Stimulated activated naive CD4-positive, alpha-beta T cell treated with Interleukin-2 at 50 U/mL for 16 hours (primary cell): ENCODE results near the gene TBX4.
"Not testable (repeated sequence)": the region's sequence is repeated elsewhere in the genome, so short reads cannot be mapped to it uniquely, and the experiment has no call there.

ENCODE experiments used
- DNase-seq: peaks from one replicate; lab custom pipeline; 2025; lab: John Stamatoyannopoulos, UW

The TBX4 gene

GRCh38 chr17:61429274-61429673, 22.9 kb upstream of the TBX4 start:
- no peak for DNase-seq

- DNase-seq = not testable (repeated sequence)
These were observed 22.4 kb upstream of the TBX4 start for GRCh38 chr17:61429831-61430230.

GRCh38 chr17:61431594-61432311, 20.5 kb upstream of the TBX4 start:
- no peak for DNase-seq

DNA sequence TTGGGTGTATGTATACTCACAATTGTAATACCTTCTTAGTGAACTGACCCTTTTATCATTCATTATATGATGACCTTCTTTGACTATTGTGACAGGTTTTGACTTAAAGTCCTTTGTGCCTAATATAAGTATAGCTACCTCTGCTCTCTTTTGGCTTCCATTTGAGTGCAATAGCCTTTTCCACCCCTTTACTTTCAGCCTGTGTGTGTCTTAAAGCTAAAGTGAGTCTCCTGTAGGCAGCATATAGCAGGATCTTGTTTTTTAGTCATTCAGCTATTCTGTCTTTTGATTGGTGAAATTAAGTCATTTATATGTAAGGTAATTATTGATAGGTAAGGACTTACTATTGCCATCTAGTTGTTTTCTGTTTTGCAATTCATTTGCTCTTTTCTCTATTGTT, 15.9 kb upstream of the TBX4 start:
- no peak for DNase-seq

- DNase-seq = no peak
These were observed 15.1 kb upstream of the TBX4 start for GRCh38 chr17:61436995-61437704.

GRCh38 chr17:61440697-61441096, 11.5 kb upstream of the TBX4 start:
- DNase-seq = no peak

GRCh38 chr17:61441507-61441906, 10.7 kb upstream of the TBX4 start:
- DNase-seq = not testable (repeated sequence)

- no peak for DNase-seq
These were observed 10.0 kb upstream of the TBX4 start for GRCh38 chr17:61442136-61442775.

- DNase-seq = no peak
These were observed 9.2 kb upstream of the TBX4 start for GRCh38 chr17:61442878-61443474.

- no peak for DNase-seq
These were observed 8.7 kb upstream of the TBX4 start for GRCh38 chr17:61443475-61443882.

- no peak for DNase-seq
These were observed 8.1 kb upstream of the TBX4 start for GRCh38 chr17:61444075-61444474.

DNA sequence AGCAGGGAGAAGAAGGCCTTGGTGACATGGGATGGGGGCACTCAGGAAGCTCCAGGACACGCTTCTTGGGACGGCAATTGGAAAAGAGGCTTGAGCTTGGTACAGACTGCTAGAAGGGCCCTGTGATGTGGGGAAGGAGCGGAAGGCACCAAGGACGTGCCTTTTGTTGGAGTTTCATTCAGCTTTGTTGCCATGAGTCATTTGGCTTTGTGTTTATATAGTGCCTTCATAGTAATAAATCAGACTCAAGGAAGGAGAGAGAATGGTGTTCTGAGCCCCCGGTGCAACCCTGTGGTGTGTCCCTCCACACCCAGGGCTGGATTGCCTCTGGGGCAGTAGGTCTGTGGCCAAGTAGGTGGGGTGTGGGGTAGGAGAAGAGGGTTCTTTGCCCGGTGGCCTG, 7.4 kb upstream of the TBX4 start:
- no peak for DNase-seq

- no peak for DNase-seq
These were observed 4.9 kb upstream of the TBX4 start for GRCh38 chr17:61447358-61447757.

GRCh38 chr17:61448042-61448441, 4.2 kb upstream of the TBX4 start:
- no peak for DNase-seq

DNA sequence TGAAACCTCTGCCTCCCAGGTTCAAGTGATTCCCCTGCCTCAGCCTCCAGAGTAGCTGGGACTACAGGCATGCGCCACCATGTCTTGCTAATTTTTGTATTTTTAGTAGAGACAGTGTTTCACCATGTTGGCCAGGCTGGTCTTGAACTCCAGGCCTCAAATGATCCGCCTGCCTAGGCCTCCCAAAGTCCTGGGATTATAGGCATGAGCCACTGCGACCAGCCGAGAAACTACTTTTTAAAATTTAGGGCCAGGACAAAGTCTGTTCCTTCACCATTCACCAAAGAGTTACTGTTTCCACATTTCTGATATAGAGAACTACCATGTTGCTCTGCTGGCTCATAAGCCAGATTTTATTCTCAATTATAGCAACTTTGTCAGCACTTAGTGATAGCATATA, 3.1 kb upstream of the TBX4 start:
- not testable (repeated sequence) for DNase-seq

DNA sequence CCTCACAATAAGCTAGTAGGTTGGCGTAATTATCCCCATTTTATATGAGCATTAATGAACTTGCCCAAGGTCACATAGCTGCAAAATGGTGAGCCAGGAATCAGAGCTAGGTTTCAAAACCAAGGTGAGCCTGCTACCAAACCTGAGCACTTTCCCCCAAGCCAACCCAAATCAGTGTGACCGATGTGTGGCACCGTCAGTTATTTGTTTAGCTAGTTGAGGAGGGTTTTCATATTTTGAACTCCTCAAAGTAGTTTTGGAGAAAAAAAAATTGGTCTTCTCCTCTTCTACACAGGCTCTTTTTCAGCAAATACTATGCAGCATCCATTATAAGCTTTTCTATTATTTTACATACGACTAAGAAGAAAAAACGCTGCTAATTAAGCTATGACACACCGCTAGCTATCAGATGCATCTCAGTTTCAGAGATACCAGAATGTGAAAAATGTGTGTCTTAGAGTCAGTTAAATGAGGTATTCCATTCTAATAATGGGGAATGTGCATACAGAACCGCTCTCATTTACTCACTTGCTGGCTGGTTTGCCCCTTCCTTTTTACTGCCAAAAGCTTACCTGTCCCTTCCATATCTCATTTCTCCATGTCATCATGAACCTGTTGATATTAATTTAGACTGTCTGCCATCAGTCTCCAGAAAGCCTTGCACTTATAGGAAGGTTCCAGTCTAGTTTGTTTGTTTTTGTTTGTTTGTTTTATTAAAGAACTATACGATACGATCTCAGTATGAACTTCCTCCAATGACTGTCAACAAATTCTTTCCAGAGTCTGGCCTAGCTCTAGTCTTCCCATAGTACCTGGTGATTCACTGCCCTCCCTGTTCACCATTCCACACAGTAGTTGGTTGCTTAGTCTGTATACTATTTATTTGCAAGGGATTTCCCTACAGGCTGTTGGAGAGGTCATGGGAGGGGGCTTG, 2.2 kb upstream of the TBX4 start:
- DNase-seq = no peak

DNA sequence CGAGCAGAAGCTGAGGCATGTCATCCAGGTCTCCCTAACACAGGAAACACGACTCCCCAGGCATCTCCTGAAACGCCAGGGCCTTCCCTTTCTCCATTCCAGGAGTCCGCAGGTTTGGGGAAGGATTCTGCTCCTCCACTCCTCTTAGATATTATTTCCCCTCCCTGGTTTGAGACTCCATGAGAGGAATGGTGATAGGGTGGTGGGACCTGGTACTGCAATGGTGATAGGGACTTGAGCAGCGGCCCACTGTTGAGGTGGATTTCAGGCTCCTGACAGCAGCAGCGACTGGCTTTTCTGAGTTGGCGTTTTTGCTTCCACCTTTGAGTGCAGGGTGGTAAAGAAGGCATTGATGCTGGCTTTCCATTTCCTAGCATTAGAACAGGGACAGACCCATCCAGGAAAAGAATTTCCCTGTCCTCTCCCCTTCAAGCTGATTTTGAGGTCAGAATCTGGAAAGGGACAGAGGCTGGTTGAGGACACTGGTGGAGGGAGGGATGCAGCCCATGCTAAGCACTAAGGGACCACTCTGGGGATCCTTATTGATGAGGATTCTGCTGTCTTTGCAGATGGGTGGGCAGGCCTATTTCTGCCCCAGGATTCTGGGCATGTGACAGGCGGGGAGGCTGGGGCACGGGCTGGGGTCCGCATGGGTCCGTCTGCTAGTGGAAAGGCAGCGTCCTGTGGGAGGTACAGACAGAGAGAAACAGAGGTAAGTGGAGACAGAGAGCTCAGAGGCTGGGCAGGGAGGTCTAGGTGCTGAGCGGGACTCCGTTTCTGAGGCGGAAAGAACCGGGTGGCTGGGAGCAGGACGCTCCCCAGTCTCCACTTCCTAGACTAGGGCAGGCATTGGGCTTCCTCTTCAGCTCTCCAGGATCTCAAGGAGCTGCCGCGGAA, 1.3 kb upstream of the TBX4 start:
- DNase-seq = no peak

DNA sequence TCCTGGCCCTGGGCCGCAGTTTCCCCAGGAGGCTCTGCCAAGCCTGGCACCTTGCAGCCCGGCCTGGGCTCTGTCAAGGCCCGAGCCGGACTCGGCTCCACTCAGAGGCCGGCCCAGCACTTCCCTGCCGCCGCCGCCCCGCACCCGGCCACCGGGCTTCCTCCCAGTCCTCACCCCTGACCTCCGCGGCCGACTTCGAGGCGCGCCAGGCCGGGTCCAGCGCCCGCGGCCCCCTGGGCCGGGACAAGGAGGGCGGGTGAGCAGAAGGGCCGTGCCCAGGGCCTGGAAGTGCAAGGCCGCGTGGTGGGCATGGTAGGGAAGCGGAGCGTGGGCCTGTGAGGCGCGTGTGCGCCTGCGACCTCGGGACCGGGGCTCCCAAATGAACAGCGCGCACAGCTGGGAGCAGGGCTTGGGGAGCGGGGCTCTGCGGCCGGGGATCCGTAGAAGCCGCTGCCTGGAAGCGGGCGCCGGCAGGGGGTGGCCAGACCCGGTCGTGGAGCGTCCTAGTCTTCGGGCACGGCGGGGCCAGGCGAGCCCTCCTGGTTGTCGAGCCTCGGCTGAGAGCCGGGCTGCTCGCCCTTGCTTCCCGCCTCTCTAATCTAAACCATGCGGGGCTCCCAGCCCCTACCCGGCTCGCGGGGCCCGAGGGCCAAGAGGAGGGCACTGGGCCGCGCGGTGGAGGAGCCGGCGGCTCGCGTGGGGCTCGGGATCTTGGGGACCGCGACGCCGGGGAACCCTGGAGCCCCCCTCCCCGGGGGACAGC, 503 bp upstream of the TBX4 start:
- DNase-seq = no peak

DNA sequence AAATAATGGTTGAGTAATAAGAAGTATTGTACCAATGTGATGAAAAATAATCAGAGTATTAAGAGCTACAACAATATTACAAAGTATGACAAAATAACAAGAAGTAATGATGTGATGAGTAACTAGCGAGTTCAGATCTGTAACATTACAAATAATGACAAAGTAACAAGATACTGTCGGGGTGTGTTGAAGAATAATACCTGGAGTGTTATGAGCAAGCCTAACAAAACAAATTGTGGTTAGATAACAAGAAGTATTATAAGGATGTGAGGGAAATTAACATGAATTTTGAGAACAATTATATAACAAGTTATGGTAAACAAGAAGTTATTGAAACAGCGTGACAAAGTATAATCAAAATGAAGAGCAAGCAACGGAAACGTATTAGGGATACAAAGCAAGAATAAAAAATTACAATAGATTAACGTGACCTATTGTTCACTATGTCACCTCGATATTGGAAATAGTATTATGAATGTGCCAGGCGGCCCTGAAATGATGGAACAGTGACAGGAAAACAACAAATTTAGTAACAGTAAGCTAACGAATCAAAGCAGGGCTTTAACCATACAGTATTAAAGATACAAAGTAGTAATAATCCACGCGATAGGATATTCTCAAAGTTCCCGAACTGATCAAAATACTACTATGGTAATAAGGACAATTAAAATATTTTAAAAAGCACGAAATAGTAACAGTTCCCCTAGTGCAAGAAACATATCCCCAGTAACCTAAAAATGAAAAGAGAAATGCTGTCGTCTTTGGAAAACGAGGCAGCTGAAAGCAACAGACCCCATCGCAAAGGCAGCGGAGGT, 1.6 kb downstream of the TBX4 start:
- DNase-seq = no peak
